GM10266 (cell line): Measurements from ENCODE around the gene CD59.
A peak's percentile ranks its signal among the peaks of the same experiment; 100 is the strongest.

Experiments
- DNase-seq: peaks from one replicate; pipeline ENCODE4 v3.0.0; 2012; ENCODE audit errors: extremely low spot score
- CTCF ChIP-seq: IDR thresholded peaks from 2 replicates; pipeline ENCODE4 v1.5.1; 2012; ENCODE audit warnings: mild to moderate bottlenecking, low read depth; ENCODE audit not compliant: control insufficient read depth, insufficient read depth; ENCODE audit errors: missing control alignments

The CD59 gene

GRCh38 chr11:33655842-33656600 lies 80.2 kb downstream of the CD59 start:
- peak; percentile 50 for DNase-seq
- no peak for TF ChIP-seq CTCF

GRCh38 chr11:33654594-33654993 lies 81.6 kb downstream of the CD59 start:
- no peak for TF ChIP-seq CTCF
- no peak for DNase-seq
